IMR-90 (cell line): Measurements from ENCODE around the gene OR2V2. TPM values are rescaled to one million over a fixed set of nuclear protein-coding genes. Genes with fewer than 3 reads are reported as not detected.

Source experiments
- ATAC-seq: fragments of 200-7000 bp; cut with Tn5 transposase; 2 replicates; pipeline ENCODE4 v1.9.1; 2020; ENCODE audit warnings: low read depth, mild to moderate bottlenecking, moderate library complexity
- BruUV-seq: library from RNA; stranded (reverse); fragments of 400-500 nt; replicated peaks from 2 replicates; lab custom pipeline; 2021; lab: Mats Ljungman, UMichigan
- CTCF ChIA-PET: fragments of 300-600 bp; formaldehyde crosslinking; extraction: SDS; loops from one replicate; lab custom pipeline; 2021; ENCODE audit warnings: antibody characterized with exemption; lab: Yijun Ruan, JAX
- POLR2A ChIA-PET: fragments of 300-600 bp; sonication (Branson Sonifier 250); formaldehyde crosslinking; loops from one replicate; lab custom pipeline; 2022; ENCODE audit warnings: antibody characterized with exemption; ENCODE audit not compliant: unreplicated experiment; lab: Charles Lee
- DNase-seq: peaks from one replicate; pipeline ENCODE4 v3.0.0; 2013
- H2AFZ ChIP-seq: replicated peaks from 2 replicates; pipeline ENCODE3; 2013; ENCODE audit warnings: low read length, mild to moderate bottlenecking; ENCODE audit not compliant: poor library complexity
- H2AK5ac ChIP-seq: 2 replicates; pipeline ENCODE4 v1.6.1; 2013; ENCODE audit warnings: low read depth, low read length, inconsistent platforms
- H2AK9ac ChIP-seq: replicated peaks from 2 replicates; pipeline ENCODE3; 2013; ENCODE audit warnings: mild to moderate bottlenecking, low read depth, low read length, moderate library complexity; ENCODE audit not compliant: poor library complexity
- H2BK120ac ChIP-seq: 2 replicates; pipeline ENCODE4 v1.6.1; 2013; ENCODE audit warnings: low read depth, low read length, inconsistent platforms
- H2BK15ac ChIP-seq: 3 replicates; pipeline ENCODE4 v1.6.1; 2013; ENCODE audit warnings: low read depth, low read length, inconsistent platforms
- H2BK20ac ChIP-seq: 2 replicates; pipeline ENCODE4 v1.6.1; 2013; ENCODE audit warnings: low read depth, mild to moderate bottlenecking, inconsistent platforms, low read length, moderate library complexity
- H2BK5ac ChIP-seq: 2 replicates; pipeline ENCODE4 v1.6.1; 2013; ENCODE audit warnings: mild to moderate bottlenecking, low read depth, low read length, inconsistent platforms; ENCODE audit not compliant: poor library complexity, severe bottlenecking
- H3K14ac ChIP-seq: replicated peaks from 2 replicates; pipeline ENCODE4 v1.6.1; 2013; ENCODE audit warnings: low read depth, low read length, inconsistent platforms
- H3K18ac ChIP-seq: 2 replicates; pipeline ENCODE4 v1.6.1; 2013; ENCODE audit warnings: low read depth, low read length, control low read depth
- H3K23ac ChIP-seq: 2 replicates; pipeline ENCODE4 v1.6.1; 2013; ENCODE audit warnings: low read depth, low read length, inconsistent platforms
- H3K27ac ChIP-seq: 2 replicates; pipeline ENCODE4 v1.5.1; 2013; ENCODE audit warnings: mild to moderate bottlenecking, control low read depth, low read length; ENCODE audit not compliant: insufficient read depth
- H3K27me3 ChIP-seq: 2 replicates; pipeline ENCODE4 v1.6.1; 2013; ENCODE audit warnings: low read length; ENCODE audit not compliant: control insufficient read depth, insufficient read depth
- H3K36me3 ChIP-seq: 2 replicates; pipeline ENCODE4 v1.6.1; 2013; ENCODE audit warnings: low read length, mixed read lengths; ENCODE audit not compliant: control insufficient read depth, insufficient read depth
- H3K4ac ChIP-seq: 2 replicates; pipeline ENCODE4 v1.6.1; 2013; ENCODE audit warnings: low read depth, low read length, inconsistent platforms
- H3K4me1 ChIP-seq: 2 replicates; pipeline ENCODE4 v1.6.1; 2013; ENCODE audit warnings: low read length, mixed read lengths; ENCODE audit not compliant: control insufficient read depth, insufficient read depth
- H3K4me2 ChIP-seq: 2 replicates; pipeline ENCODE4 v1.6.1; 2013; ENCODE audit warnings: low read depth, mild to moderate bottlenecking, control low read depth, low read length, moderate library complexity
- H3K4me3 ChIP-seq: 2 replicates; pipeline ENCODE4 v1.5.1; 2013; ENCODE audit warnings: low read depth, mild to moderate bottlenecking, control low read depth, low read length, moderate library complexity; ENCODE audit not compliant: insufficient read depth
- H3K56ac ChIP-seq: 2 replicates; pipeline ENCODE4 v1.6.1; 2013; ENCODE audit warnings: low read length, inconsistent platforms; ENCODE audit not compliant: insufficient read depth; ENCODE audit errors: extremely low read depth
- H3K79me1 ChIP-seq, 2 experiments: 2 replicates each; pipeline ENCODE4 v1.6.1; 2013; ENCODE audit warnings: low read length in 2 of 2, inconsistent platforms in 1 of 2, low read depth in 1 of 2
- H3K9ac ChIP-seq: 2 replicates; pipeline ENCODE4 v1.6.1; 2013; ENCODE audit warnings: low read depth, low read length, control low read depth
- H3K9me1 ChIP-seq: 2 replicates; pipeline ENCODE4 v1.6.1; 2013; ENCODE audit warnings: low read length, inconsistent platforms; ENCODE audit not compliant: insufficient read depth
- H3K9me3 ChIP-seq: 2 replicates; pipeline ENCODE4 v1.6.1; 2013; ENCODE audit warnings: low read length; ENCODE audit not compliant: control insufficient read depth, insufficient read depth
- H4K20me1 ChIP-seq: 2 replicates; pipeline ENCODE4 v1.6.1; 2013; ENCODE audit warnings: low read length, inconsistent platforms; ENCODE audit not compliant: insufficient read depth
- H4K5ac ChIP-seq: 2 replicates; pipeline ENCODE4 v1.6.1; 2013; ENCODE audit warnings: mild to moderate bottlenecking, low read depth, low read length, control low read depth
- H4K8ac ChIP-seq, 2 experiments: 2 replicates each; pipeline ENCODE4 v1.6.1; 2013; ENCODE audit warnings: low read depth in 2 of 2, low read length in 2 of 2, control low read depth in 1 of 2, inconsistent platforms in 1 of 2
- H4K91ac ChIP-seq: 2 replicates; pipeline ENCODE4 v1.6.1; 2013; ENCODE audit warnings: low read depth, low read length, inconsistent platforms; ENCODE audit not compliant: insufficient read depth
- MAZ ChIP-seq: IDR thresholded peaks from 2 replicates; pipeline ENCODE4 v1.6.1; 2012; ENCODE audit warnings: low read depth, mild to moderate bottlenecking, low read length, improper control_type of control experiment, moderate library complexity, borderline replicate concordance
- RAD21 ChIP-seq: IDR thresholded peaks from 2 replicates; pipeline ENCODE4 v1.6.1; 2012; ENCODE audit warnings: low read length, improper control_type of control experiment
- RCOR1 ChIP-seq: IDR thresholded peaks from 2 replicates; pipeline ENCODE4 v1.6.1; 2012; ENCODE audit warnings: mild to moderate bottlenecking, low read length, improper control_type of control experiment; ENCODE audit not compliant: insufficient replicate concordance
- RFX5 ChIP-seq: IDR thresholded peaks from 2 replicates; pipeline ENCODE4 v1.8.0; 2012; ENCODE audit warnings: low read depth, mild to moderate bottlenecking, low read length, moderate library complexity
- SMC3 ChIP-seq: fragments of 150-350 bp; IDR thresholded peaks from 2 replicates; pipeline ENCODE4 v1.6.1; 2016; ENCODE audit warnings: low read depth, mild to moderate bottlenecking, antibody characterized with exemption, low read length, moderate library complexity
- WGBS, 2 experiments: methylation state at CpG; one replicate each; pipeline versions ENCODE4 v1.1.5 to v1.1.7; 2013; ENCODE audit warnings: missing lambda C conversion rate in 2 of 2; ENCODE audit not compliant: insufficient read length in 1 of 2; ENCODE audit errors: extremely low coverage in 2 of 2; 5-methylcytosine and 5-hydroxymethylcytosine counted together
- dilution Hi-C: fragments of 300-500 bp; cut with HindIII; formaldehyde crosslinking; loops from one replicate; pipeline ENCODE4 v1.14.3; 2018; ENCODE audit warnings: low sequenced_read_pairs; ENCODE audit not compliant: unreplicated experiment
- in situ Hi-C: fragments of 300-500 bp; cut with MboI; formaldehyde crosslinking; loops from 3 replicates; pipeline ENCODE4 v1.14.3; 2019; ENCODE audit warnings: low sequenced_read_pairs, inconsistent platforms, mixed read lengths
- intact Hi-C: fragments of 100-400 bp; cut with micrococcal nuclease; formaldehyde crosslinking; loops from 2 replicates; pipeline ENCODE4 v1.10.0; 2022
- polyA plus RNA-seq, 3 experiments: library from polyadenylated mRNA; depleted of rRNA; stranded (reverse); fragments of >200 nt; gene quantifications; 2 replicates each; pipeline ENCODE4 v1.2.3, GENCODE V29; 2012; ENCODE audit warnings: low replicate concordance in 1 of 3
- total RNA-seq: library from RNA; depleted of rRNA; stranded (reverse); fragments of >200 nt; gene quantifications from 2 replicates; pipeline ENCODE4 v1.2.3, GENCODE V29; 2012

OR2V2 gene
- total and polyA plus RNA-seq, 2 of the 4 experiments (the other 2 are of a cell fraction) = not detected

- Histone ChIP-seq H3K9me1 (no peaks in the 10 kb centered on the region), H3K4me1 (0 out of 2 replicates have a peak, but pooled peaks cover 2% of the 10 kb centered on the region), H3K9me3 (no peaks in the 10 kb centered on the region), H2AFZ (no peak overlapping the region), H4K5ac (no peak overlapping the region), H3K79me1 (no peaks in the 10 kb centered on the region), H4K8ac (no peak overlapping the region), H3K23ac (no peak overlapping the region), H4K91ac (no peak overlapping the region), H3K18ac (no peak overlapping the region), H3K56ac (no peak overlapping the region), H3K4me2 (no peak overlapping the region), H3K36me3 (no peaks in the 10 kb centered on the region), H3K14ac (no peak overlapping the region), H2BK15ac (no peak overlapping the region), H2BK120ac (no peak overlapping the region), H2BK20ac (no peak overlapping the region), H3K9ac (no peak overlapping the region), H3K4ac (no peak overlapping the region), H3K27me3 (peaks cover 10% of the 10 kb centered on the region; the same call in 1 of the 2 replicates), H2AK9ac (no peak overlapping the region), H4K20me1 (no peaks in the 10 kb centered on the region), H2AK5ac (no peak overlapping the region), H3K4me3 (no peak overlapping the region), H2BK5ac (no peak overlapping the region), H3K27ac (no peak overlapping the region)
- in situ Hi-C loops = no loop called here
- no peak for ATAC-seq
- TF ChIP-seq MAZ (no peak), RFX5 (no peak), RAD21 (no peak), SMC3 (no peak), RCOR1 (no peak)
- ChIA-PET CTCF (interaction anchor here (0.7 kb wide), 1 partner anchor 91 kb away, joined by 3 read pairs; no protein-coding TSS in a partner anchor), POLR2A (no interaction called here)
- BruUV-seq = no TSS peak
- dilution Hi-C loops = no loop called here
- intact Hi-C loops = no loop called here
- WGBS, 2 experiments = 17% methylated on average over 8 of the region's 22 CpGs; no CpG with 5 or more reads in 1 of the 2 experiments
- no peak for DNase-seq
These were observed 48.4 kb upstream of the OR2V2 start for GRCh38 chr5:181098762-181099601.
